Smooth muscle cell (in vitro differentiated cells): ENCODE measurements around the gene CBLN2. TPM values are rescaled to one million over a fixed set of nuclear protein-coding genes. Genes with fewer than 3 reads are reported as not detected.

Experiments
- DNase-seq: peaks from one replicate; lab custom pipeline; 2025; ENCODE audit not compliant: unreplicated experiment; lab: John Stamatoyannopoulos, UW
- H2AFZ ChIP-seq: fragments of 200-600 bp; sonication (generic); 2 replicates; pipeline ENCODE4 v1.6.0; 2016; ENCODE audit warnings: antibody characterized with exemption, low read depth, mild to moderate bottlenecking
- H3F3A ChIP-seq: fragments of 200-600 bp; sonication (generic); 2 replicates; pipeline ENCODE4 v1.6.0; 2017; ENCODE audit warnings: antibody characterized with exemption, low read depth
- H3K27ac ChIP-seq: fragments of 200-600 bp; sonication (generic); 2 replicates; pipeline ENCODE4 v1.5.1; 2016; ENCODE audit warnings: low read depth, mild to moderate bottlenecking
- H3K27me3 ChIP-seq: fragments of 200-600 bp; sonication (generic); 2 replicates; pipeline ENCODE4 v1.6.1; 2016; ENCODE audit warnings: low read depth, mild to moderate bottlenecking
- H3K36me3 ChIP-seq: fragments of 200-600 bp; sonication (generic); 2 replicates; pipeline ENCODE4 v1.5.1; 2016; ENCODE audit warnings: low read depth
- H3K4me1 ChIP-seq: fragments of 200-600 bp; sonication (generic); 2 replicates; pipeline ENCODE4 v1.5.1; 2016; ENCODE audit warnings: low read depth
- H3K4me2 ChIP-seq: fragments of 200-600 bp; sonication (generic); 2 replicates; pipeline ENCODE4 v1.6.0; 2016; ENCODE audit warnings: mild to moderate bottlenecking
- H3K4me3 ChIP-seq: fragments of 200-600 bp; sonication (generic); 2 replicates; pipeline ENCODE4 v1.5.1; 2016; ENCODE audit warnings: mild to moderate bottlenecking
- H3K79me2 ChIP-seq: fragments of 200-600 bp; sonication (generic); 2 replicates; pipeline ENCODE4 v1.6.0; 2016; ENCODE audit warnings: low read depth, mild to moderate bottlenecking
- H3K9ac ChIP-seq: fragments of 200-600 bp; sonication (generic); 2 replicates; pipeline ENCODE4 v1.6.0; 2016; ENCODE audit warnings: low read depth
- H3K9me3 ChIP-seq: fragments of 200-600 bp; sonication (generic); replicated peaks from 2 replicates; pipeline ENCODE4 v1.5.1; 2016; ENCODE audit warnings: low read depth
- H4K20me1 ChIP-seq: fragments of 200-600 bp; sonication (generic); 2 replicates; pipeline ENCODE4 v1.6.0; 2016; ENCODE audit warnings: low read depth
- CTCF ChIP-seq: fragments of 200-600 bp; sonication (generic); IDR thresholded peaks from 2 replicates; pipeline ENCODE4 v1.5.1; 2017; ENCODE audit warnings: borderline replicate concordance, mild to moderate bottlenecking, antibody characterized with exemption; ENCODE audit not compliant: insufficient read depth, poor library complexity, severe bottlenecking
- WGBS: methylation state at CpG from one replicate; pipeline ENCODE4 v1.1.7; 2016; ENCODE audit warnings: low lambda C conversion rate; 5-methylcytosine and 5-hydroxymethylcytosine counted together
- polyA plus RNA-seq: library from polyadenylated mRNA; unstranded; fragments of >200 nt; fragmentation: Nextera tagmentation; extraction: Ambion mirVana; gene quantifications from 2 replicates; pipeline ENCODE4 v1.2.1, GENCODE V29; 2016
- total RNA-seq: library from RNA; depleted of rRNA; stranded (reverse); fragments of >200 nt; gene quantifications from 2 replicates; pipeline ENCODE4 v1.2.3, GENCODE V29; 2014

CBLN2 gene
- total and polyA plus RNA-seq, 2 experiments from 2014 or later = not detected

- Histone ChIP-seq H3K4me2 (no peak overlapping the region), H3F3A (no peaks in the 10 kb centered on the region), H3K27ac (no peak overlapping the region), H3K4me3 (no peak overlapping the region), H3K79me2 (no peaks in the 10 kb centered on the region), H3K4me1 (no peaks in the 10 kb centered on the region), H2AFZ (no peak overlapping the region), H3K36me3 (no peaks in the 10 kb centered on the region), H3K9ac (no peak overlapping the region), H4K20me1 (no peaks in the 10 kb centered on the region), H3K27me3 (no peaks in the 10 kb centered on the region), H3K9me3 (no peaks in the 10 kb centered on the region)
- WGBS = 89% methylated on average over 3 of the region's 3 CpGs
- no peak for TF ChIP-seq CTCF
- DNase-seq = no peak
Observed at GRCh38 chr18:72492497-72492896, 51.6 kb downstream of the CBLN2 start.
